HS-5 (cell line): ENCODE measurements around the gene RFX4.
"Not testable (repeated sequence)": the region's sequence is repeated elsewhere in the genome, so short reads cannot be mapped to it uniquely, and the experiment has no call there.

Source experiments
- DNase-seq: peaks from one replicate; pipeline ENCODE4 v3.0.0-alpha.2; 2012; ENCODE audit warnings: low read depth

RFX4 gene

DNA sequence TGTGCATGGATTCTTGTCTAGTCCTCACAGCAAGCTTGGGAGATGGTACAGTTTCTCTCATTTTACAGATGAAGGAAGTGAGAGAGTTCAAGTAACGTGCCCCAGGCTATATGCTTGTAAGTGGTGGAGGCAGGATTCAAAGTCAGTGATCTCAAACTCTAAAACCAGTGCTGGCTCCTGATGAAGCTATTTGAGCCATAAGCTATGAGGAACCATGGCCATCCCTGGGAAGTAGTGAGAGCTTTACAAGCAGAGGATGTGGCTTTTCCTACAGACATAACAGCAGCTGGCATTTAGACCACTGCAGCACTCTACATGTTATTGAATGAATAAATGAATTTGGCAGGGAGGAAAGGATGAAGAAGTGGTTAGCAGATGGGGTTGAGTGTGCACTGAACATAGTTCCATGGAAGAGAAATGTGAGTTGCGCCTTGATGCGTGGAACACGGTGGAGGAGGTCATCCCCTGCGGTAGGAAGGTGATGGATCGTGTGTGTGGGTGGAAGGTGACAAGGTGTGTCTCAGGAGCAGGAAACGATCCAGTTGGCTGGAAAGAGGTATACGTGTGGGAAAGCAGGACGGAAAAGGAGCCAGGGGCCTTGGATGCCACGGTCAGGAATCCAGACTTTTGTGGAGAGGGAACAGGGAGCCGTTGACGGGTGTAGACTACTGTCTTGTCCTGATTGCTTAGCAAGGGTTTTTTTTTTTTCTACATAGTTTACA, 65.2 kb downstream of the RFX4 start:
- no peak for DNase-seq

DNA sequence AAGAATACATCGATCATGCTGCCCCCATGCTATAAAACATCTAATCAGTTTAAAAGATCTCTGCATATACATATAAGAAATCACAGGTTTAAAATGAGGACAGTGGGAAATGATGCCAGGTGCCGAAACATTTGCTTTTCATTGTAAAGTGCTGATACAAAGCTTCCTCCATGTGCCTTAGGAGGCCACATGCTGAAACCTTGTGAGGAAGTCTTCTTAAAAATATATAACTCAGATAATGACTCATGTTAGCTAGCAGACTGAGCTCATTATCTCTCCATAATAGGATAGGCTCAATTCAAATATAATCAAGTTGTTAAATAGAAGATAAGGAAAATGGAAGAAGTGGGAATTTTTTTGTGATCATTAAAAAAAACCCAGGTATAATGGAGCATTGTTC, 65.9 kb downstream of the RFX4 start:
- DNase-seq: no peak

DNA sequence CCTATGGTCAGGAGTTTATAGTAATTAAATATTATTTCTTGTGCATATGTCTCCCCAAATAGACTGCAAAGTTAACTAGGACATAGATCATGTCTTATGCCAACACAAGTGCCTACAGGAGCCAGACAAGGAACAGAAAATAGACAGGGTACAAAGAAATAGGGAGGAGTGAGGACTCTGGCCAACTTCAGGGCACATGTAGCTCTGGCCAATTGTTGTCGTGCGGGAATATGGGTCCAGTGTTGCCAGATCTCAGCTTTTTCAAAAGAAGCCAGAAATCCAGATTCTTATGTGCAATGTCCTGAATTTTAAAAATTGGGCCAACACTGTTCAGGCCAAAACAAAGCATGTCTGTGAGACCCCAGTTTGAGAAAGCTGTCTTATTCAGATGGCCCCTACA, 68.7 kb downstream of the RFX4 start:
- DNase-seq: no peak

- DNase-seq: no peak
These were observed 69.8 kb downstream of the RFX4 start for GRCh38 chr12:106652510-106653015.

DNA sequence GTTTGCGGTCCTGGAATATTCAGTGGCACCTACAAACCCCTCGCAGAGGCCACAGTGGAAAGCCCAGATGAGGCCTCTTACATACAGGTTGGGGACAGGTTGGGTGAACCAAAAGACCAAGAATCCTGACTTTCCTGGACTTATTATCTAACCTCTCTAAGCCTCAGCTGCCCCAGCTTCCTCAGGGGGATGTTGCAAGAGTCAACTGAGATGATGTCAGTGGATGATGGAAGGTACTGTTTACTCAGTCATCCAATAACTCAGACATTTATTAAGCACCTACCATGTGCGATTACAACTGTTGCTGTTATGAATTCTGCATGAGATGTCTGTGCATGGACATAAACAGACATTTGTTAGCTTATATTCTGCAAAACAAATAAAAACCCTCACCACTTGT, 72.8 kb downstream of the RFX4 start:
- no peak for DNase-seq

DNA sequence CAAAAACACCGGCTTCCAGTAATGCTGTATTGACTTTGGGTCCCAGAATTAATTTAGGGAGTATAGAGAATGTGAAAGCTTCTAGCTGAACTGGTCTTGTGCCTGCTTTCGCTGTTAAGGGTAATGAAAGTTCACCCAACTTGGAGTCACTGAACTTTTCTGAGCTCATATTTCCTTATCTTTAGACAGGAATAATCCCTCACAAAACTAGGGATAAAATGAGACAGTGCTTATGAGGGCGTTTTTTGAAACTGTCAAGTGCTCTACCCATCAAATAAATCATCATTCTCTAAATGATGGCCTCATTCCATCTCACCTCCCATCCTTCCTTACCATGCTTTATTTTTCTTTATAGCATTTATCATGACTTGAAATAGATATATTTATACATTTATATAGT, 74.7 kb downstream of the RFX4 start:
- no peak for DNase-seq

GRCh38 chr12:106663385-106663784, 80.6 kb downstream of the RFX4 start:
- DNase-seq: no peak

DNA sequence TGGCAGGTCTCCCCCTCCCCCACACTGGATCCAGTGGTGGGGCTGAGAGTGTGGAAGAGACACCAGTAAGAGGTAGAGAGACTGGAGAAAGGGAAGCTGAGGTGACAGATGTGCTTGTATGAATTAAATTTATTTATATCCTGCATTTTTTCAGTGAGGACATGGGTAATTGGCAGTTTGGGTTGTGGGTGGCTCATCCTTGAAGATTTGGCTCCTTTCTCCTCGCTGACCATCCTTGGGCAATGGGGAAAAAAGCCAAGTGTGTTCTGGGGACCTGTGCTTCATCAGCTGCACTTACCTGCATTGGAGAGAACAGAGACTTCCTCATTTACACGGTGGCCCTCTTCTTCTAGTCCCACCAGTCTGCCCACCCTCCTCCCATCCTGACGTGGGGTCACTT, 86.4 kb downstream of the RFX4 start:
- DNase-seq: no peak

GRCh38 chr12:106670131-106670530, 87.3 kb downstream of the RFX4 start:
- DNase-seq: no peak

GRCh38 chr12:106671840-106672239, 89.0 kb downstream of the RFX4 start:
- DNase-seq: no peak

DNA sequence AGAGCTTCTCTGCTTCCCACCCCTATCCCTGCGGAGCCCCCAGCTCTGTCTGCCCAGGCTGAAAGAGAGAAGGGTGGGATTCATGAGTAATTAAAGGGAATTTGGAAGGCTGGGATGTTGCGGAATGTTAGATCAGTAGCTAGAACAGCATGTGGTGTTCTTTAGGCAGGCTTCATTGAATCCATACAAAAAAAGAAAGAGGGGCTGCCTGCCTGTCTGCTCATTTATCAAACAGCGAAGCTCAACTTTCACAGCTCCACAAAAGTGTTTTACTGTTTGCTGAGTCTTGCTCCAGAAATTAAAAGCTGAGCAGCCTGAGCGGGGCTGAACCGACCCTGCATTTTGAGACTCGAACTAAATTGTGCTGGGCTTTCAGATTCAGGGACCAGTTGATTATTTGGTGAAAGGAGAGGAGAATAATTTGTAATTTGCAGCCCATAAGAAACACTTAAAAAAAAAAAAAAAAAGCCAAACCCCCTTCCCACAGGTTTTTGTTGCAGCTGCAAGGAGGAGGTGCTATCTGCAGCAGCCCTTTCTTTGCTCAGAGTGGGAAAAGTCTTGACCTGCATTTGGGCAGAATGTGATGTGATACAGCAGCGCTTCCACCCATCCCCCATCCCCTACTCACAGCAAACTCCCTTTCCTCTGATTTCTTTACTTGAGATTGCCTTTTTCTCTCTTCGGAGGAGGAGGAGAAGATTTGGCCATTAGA, 89.7 kb downstream of the RFX4 start:
- no peak for DNase-seq

DNA sequence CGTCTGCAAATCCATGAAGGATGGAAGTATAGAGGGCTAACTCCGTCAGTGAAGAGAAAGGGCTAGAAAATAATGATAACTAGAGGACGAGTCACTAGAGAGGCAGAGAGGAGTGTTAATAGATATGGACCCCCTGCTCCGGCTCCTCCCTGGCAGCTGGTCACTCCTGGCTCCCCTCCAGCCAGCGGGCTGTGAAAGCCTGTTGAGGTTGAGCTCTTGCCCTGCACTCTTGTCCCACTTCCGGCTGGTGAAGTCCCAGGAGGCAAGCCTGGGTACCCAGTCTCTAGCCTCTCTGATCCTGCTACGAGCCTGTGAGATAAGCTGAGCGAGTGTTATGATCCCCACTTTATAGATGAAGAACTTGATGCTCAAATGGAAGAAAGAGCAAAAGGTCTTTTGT, 90.3 kb downstream of the RFX4 start:
- DNase-seq: no peak

- no peak for DNase-seq
These were observed 93.0 kb downstream of the RFX4 start for GRCh38 chr12:106675651-106676435.

- DNase-seq: no peak
These were observed 96.8 kb downstream of the RFX4 start for GRCh38 chr12:106679574-106679973.

DNA sequence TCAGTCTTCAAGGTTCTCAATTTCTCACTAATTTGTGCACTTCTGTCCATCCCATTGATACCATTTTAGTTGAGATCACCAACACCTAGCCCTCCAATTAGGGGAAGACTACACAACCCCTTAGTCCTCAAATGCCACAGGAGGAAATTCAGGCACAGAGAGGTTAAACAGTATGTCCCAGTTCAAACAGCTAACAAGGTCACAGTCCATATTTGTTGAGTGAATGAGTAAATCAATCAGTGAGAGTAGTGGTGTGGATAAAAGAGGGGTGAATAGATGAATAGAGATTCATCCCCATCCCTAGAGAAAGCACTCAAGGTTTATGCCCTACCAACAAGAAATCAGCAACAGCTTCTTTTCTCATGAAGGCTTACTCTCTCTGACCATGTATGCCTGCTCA, 97.5 kb downstream of the RFX4 start:
- DNase-seq: no peak

DNA sequence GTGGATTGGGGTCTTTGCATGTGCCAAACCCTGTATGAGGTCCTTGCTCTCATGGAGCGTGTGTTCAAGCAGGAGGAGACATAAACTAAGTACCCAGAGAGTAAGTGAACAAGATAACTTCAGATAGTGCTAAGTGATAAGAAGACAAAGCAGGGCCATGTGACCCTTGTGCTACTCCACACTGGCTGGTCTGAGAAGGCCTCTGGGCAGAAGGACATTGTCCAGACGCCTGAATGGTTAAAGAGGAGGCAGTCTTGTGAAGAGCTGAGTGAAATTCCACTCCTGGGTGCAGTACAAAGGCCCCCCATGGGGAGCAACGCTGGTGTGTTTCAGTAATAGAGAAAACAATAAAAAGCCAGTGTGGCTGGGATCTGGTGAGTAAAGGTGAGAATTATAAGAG, 98.4 kb downstream of the RFX4 start:
- DNase-seq: no peak

DNA sequence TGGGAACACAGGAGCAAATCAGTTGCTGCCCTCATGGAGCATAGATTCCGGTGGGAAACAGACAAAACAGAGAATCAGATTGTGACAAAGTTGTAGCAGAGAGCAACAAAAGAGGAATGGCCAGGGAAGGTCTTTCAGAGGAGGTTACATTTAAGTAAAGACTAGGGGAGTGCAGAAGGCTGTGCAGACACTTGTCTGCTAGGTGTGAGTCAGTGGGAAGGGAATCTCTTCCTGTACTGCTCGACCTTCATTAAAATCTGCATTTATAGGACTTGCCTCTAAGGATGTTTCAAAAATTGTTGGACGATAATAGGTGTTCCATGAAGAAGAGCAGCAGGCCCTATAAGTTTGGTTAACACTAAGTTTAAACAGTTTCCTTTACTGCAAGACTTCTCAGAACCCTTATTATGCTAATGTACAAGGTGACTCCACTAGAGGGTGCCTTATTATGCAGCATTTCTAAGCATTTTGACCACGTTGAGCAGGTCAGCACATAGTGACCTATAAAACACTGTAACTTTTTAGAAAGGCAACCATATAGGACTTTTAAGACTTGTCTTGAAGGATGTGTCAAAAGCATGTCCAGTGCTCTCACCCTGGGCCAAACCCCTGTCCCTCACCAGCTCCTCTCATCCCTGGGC, 99.9 kb downstream of the RFX4 start:
- DNase-seq: no peak

DNA sequence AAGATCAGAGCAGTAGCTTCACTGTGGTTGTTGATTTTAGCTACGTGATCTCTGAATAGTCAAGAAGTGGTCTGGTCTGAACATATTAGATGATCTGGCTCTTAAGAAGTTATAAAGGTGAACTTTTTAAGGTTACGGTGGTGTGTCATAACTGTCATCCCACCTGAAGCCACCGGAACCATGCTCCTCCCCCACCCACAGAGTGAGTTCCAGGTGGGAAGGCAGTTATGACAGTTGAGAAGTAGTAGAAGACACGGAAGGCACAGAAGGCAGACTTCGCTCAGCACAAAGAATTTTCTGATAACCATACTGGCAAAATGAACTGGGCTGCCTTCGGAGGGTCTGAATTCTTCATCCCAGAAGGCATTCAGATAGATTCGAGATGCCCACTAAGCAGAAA, 101.7 kb downstream of the RFX4 start:
- no peak for DNase-seq

- DNase-seq: no peak
These were observed 102.6 kb downstream of the RFX4 start for GRCh38 chr12:106685381-106685780.

- no peak for DNase-seq
These were observed 104.9 kb downstream of the RFX4 start for GRCh38 chr12:106687672-106688071.

DNA sequence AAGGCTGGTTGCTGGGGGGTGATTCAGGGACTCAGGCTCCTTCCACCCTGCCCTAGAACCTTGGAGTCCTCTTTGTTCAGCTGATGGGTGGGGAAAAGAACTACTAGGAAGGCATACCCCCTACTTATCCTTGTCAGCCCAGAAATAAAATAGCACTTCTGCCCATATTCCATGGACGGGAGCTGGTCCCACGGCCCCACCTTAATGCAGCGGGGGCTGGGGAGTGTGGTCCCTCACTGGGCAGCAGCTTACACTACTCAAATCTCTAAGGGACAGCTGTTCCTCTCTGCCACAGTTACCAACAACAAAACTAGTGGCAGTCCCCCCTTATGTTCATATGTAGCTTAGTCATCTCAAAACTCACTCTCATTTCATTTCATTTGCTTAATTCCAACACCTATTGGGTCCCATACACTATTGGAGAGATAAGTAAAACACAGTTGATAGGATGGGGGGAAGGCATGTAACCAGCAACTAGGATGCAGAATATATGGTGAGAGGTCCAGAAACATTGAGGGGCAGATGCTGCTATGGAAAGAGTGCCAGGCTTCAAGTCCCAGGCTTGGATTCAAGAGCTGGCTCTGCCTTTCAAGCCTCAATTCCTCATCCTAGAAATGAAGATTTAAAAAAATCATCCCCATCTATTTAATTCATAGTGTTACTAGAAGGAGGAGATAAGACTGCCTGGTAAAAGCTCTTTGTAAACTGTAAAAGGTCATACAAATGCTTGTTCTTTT, 107.9 kb downstream of the RFX4 start:
- no peak for DNase-seq

DNA sequence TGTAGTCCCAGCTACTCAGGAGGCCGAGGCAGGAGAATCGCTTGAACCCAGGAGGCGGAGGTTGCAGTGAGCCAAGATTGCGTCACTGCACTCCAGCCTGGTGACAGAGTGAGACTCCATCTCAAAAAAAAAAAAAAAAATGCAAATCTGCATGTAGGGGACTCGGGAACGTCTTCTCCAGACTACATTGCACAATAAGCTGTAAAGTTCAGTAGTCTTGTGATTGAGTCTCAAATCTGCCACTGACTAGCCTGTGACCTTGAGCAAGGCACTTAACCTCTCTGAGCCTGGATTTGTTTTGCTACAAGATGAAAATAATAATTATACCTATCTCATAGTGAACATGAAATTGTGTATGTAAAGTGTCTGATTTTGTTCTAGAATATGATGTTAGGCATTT, 109.2 kb downstream of the RFX4 start:
- not testable (repeated sequence) for DNase-seq
